SJSA1 (cell line): ENCODE data around the gene ARHGAP42. TPM values are rescaled to one million over a fixed set of nuclear protein-coding genes. Genes with fewer than 3 reads are reported as not detected.

Experiments used
- DNase-seq, 2 experiments: peaks; one replicate each; pipeline ENCODE4 v3.0.0-alpha.2; 2015 to 2020; ENCODE audit warnings: low spot score in 2 of 2, low read depth in 1 of 2
- H3K27ac ChIP-seq: fragments of 250-450 bp; sonication (Bioruptor Pico); 2 replicates; pipeline ENCODE4 v1.5.1; 2020; ENCODE audit warnings: mild to moderate bottlenecking, moderate library complexity
- H3K27me3 ChIP-seq: fragments of 250-450 bp; sonication (Bioruptor Pico); replicated peaks from 2 replicates; pipeline ENCODE4 v1.5.1; 2020; ENCODE audit warnings: mild to moderate bottlenecking, moderate library complexity
- H3K36me3 ChIP-seq: fragments of 250-450 bp; sonication (Bioruptor Pico); 2 replicates; pipeline ENCODE4 v1.5.1; 2020; ENCODE audit warnings: mild to moderate bottlenecking
- H3K4me1 ChIP-seq: fragments of 250-450 bp; sonication (Bioruptor Pico); replicated peaks from 2 replicates; pipeline ENCODE4 v1.6.1; 2021; ENCODE audit warnings: mild to moderate bottlenecking
- H3K4me3 ChIP-seq: fragments of 250-450 bp; sonication (Bioruptor Pico); 2 replicates; pipeline ENCODE4 v1.5.1; 2020; ENCODE audit warnings: mild to moderate bottlenecking
- H3K9me3 ChIP-seq: fragments of 250-450 bp; sonication (Bioruptor Pico); replicated peaks from 2 replicates; pipeline ENCODE4 v1.5.1; 2020; ENCODE audit warnings: mild to moderate bottlenecking
- total RNA-seq: library from RNA; depleted of rRNA; stranded (reverse); fragments of >200 nt; shearing (Covaris generic); gene quantifications from 2 replicates; pipeline ENCODE4 v1.2.3, GENCODE V29; 2014

Gene ARHGAP42
- total RNA-seq, 1 experiment from 2014 or later: 17.2 TPM

DNA sequence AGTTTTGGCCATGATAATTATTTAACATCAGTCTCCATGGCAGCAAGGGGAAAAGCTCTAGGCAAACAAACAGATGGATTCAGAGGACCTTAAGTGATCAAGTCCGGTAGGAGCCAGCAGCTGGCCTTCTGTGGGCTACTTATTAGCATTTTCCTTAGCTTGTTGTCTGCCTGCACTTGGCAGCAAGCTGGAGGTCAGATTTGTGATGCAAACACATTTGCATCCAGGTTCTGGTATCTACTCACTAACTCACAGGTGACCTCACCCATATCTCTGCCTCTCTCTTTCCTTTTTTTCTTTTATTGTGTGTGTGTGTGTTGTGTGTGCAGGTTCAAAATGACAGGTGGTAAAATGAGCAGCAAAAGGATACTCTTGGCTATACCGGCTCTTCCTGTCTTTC, 32.3 kb downstream of the ARHGAP42 start:
- H3K27ac ChIP-seq: no peak overlapping the region; the same call in 1 of the 2 replicates
- DNase-seq: no peak

GRCh38 chr11:100719809-100720221, 32.7 kb downstream of the ARHGAP42 start:
- peak; percentile 46 to 53 for DNase-seq
- Histone ChIP-seq H3K27ac (no peak overlapping the region; the same call in 1 of the 2 replicates), H3K36me3 (no peaks in the 10 kb centered on the region), H3K27me3 (no peaks in the 10 kb centered on the region), H3K4me3 (no peak overlapping the region), H3K9me3 (no peaks in the 10 kb centered on the region), H3K4me1 (peaks cover 12% of the 10 kb centered on the region)

More for the DNA sequence above, 32.3 kb downstream of the ARHGAP42 start:
- H3K27me3 ChIP-seq: no peaks in the 10 kb centered on the region
- no peaks in the 10 kb centered on the region for H3K9me3 ChIP-seq
- H3K4me1 ChIP-seq: peaks cover 12% of the 10 kb centered on the region
- no peak overlapping the region for H3K4me3 ChIP-seq
- no peaks in the 10 kb centered on the region for H3K36me3 ChIP-seq

- H3K36me3 ChIP-seq: no peaks in the 10 kb centered on the region
- no peaks in the 10 kb centered on the region for H3K4me1 ChIP-seq
- H3K27ac ChIP-seq: no peak overlapping the region
- no peaks in the 10 kb centered on the region for H3K9me3 ChIP-seq
- DNase-seq: no peak
- no peak overlapping the region for H3K4me3 ChIP-seq
- no peaks in the 10 kb centered on the region for H3K27me3 ChIP-seq
Measured at GRCh38 chr11:100726680-100727079, 39.6 kb downstream of the ARHGAP42 start.

DNA sequence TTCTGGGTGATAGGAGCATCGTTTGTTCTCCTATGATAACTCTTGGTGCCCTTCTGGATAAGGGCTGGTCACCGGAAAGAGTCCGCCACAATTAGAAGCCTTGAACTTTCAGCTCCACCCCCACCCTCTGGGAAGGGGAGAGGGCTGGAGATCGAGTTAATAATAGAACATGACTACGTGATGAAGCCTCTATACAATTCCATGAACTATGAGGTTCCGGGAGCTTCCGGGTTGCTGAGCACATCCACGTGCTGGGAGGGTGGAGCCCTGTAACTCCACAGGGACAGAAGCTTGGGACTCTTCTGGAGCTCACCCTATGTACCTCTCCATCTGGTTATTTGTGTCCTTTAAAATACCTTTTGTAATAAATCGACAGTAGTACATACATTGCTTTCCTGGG, 40.3 kb downstream of the ARHGAP42 start:
- no peak for DNase-seq
- H3K27ac ChIP-seq: no peak overlapping the region
- H3K9me3 ChIP-seq: no peaks in the 10 kb centered on the region
- H3K27me3 ChIP-seq: no peaks in the 10 kb centered on the region
- no peaks in the 10 kb centered on the region for H3K36me3 ChIP-seq
- no peaks in the 10 kb centered on the region for H3K4me1 ChIP-seq
- no peak overlapping the region for H3K4me3 ChIP-seq

DNA sequence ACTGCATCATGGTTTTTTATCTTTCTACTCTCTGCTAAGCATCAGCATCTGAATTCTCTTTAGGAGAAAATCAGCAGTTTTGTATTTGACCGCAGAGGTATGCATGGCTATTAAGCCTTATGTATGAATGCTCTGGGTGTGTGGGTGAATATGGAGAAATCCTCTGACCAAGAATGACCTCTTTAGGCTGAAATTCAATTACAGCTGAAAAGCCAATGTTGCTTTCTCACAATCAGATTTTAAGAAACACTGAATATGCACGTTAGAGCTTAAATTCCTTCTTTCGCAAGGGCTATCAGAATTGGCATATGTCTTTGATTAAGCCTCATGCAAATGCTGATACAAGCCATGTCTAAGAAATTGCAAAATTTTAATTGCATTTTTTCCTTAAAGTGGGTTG, 43.2 kb downstream of the ARHGAP42 start:
- Histone ChIP-seq H3K36me3 (no peaks in the 10 kb centered on the region), H3K4me3 (no peak overlapping the region), H3K9me3 (no peaks in the 10 kb centered on the region), H3K27ac (no peak overlapping the region), H3K27me3 (no peaks in the 10 kb centered on the region), H3K4me1 (no peaks in the 10 kb centered on the region)
- DNase-seq: no peak

- no peak overlapping the region for H3K4me3 ChIP-seq
- H3K4me1 ChIP-seq: no peaks in the 10 kb centered on the region
- H3K27me3 ChIP-seq: no peaks in the 10 kb centered on the region
- H3K27ac ChIP-seq: no peak overlapping the region
- no peaks in the 10 kb centered on the region for H3K36me3 ChIP-seq
- H3K9me3 ChIP-seq: no peaks in the 10 kb centered on the region
- no peak for DNase-seq
Measured at GRCh38 chr11:100731471-100731870, 44.4 kb downstream of the ARHGAP42 start.

GRCh38 chr11:100732949-100733348, 45.9 kb downstream of the ARHGAP42 start:
- Histone ChIP-seq H3K4me1 (no peaks in the 10 kb centered on the region), H3K36me3 (no peaks in the 10 kb centered on the region)
- DNase-seq: no peak

GRCh38 chr11:100734743-100735527, 47.8 kb downstream of the ARHGAP42 start:
- Histone ChIP-seq H3K36me3 (no peaks in the 10 kb centered on the region), H3K9me3 (no peaks in the 10 kb centered on the region), H3K27ac (no peak overlapping the region), H3K4me1 (peaks cover 13% of the 10 kb centered on the region), H3K27me3 (no peaks in the 10 kb centered on the region), H3K4me3 (no peak overlapping the region)
- no peak for DNase-seq

More at GRCh38 chr11:100732949-100733348, 45.9 kb downstream of the ARHGAP42 start:
- H3K27me3 ChIP-seq: no peaks in the 10 kb centered on the region
- H3K4me3 ChIP-seq: no peak overlapping the region
- H3K27ac ChIP-seq: no peak overlapping the region
- H3K9me3 ChIP-seq: no peaks in the 10 kb centered on the region

- Histone ChIP-seq H3K27ac (no peak overlapping the region), H3K36me3 (no peaks in the 10 kb centered on the region), H3K27me3 (no peaks in the 10 kb centered on the region), H3K4me3 (no peak overlapping the region), H3K4me1 (peaks cover 20% of the 10 kb centered on the region), H3K9me3 (no peaks in the 10 kb centered on the region)
- DNase-seq: no peak
Measured at GRCh38 chr11:100735949-100736675, 49.0 kb downstream of the ARHGAP42 start.

GRCh38 chr11:100738701-100739270, 51.7 kb downstream of the ARHGAP42 start:
- Histone ChIP-seq H3K27ac (peak overlapping the region; percentile 86), H3K4me3 (no peak overlapping the region)

GRCh38 chr11:100739666-100740065, 52.6 kb downstream of the ARHGAP42 start:
- Histone ChIP-seq H3K27ac (peak overlapping the region; percentile 86), H3K4me1 (peaks cover 20% of the 10 kb centered on the region), H3K9me3 (no peaks in the 10 kb centered on the region), H3K27me3 (no peaks in the 10 kb centered on the region), H3K4me3 (no peak overlapping the region), H3K36me3 (no peaks in the 10 kb centered on the region)
- peak; percentile 65 to 67 for DNase-seq

More at GRCh38 chr11:100738701-100739270, 51.7 kb downstream of the ARHGAP42 start:
- Histone ChIP-seq H3K27me3 (no peaks in the 10 kb centered on the region), H3K36me3 (no peaks in the 10 kb centered on the region), H3K9me3 (no peaks in the 10 kb centered on the region), H3K4me1 (peaks cover 20% of the 10 kb centered on the region)
- DNase-seq: peak in 1 of 2 experiments; percentile 8

- H3K4me1 ChIP-seq: peaks cover 20% of the 10 kb centered on the region
- H3K27me3 ChIP-seq: no peaks in the 10 kb centered on the region
- peak overlapping the region; percentile 86 for H3K27ac ChIP-seq
- H3K36me3 ChIP-seq: no peaks in the 10 kb centered on the region
- no peaks in the 10 kb centered on the region for H3K9me3 ChIP-seq
- H3K4me3 ChIP-seq: no peak overlapping the region
- peak in 1 of 2 experiments; percentile 16 for DNase-seq
Measured at GRCh38 chr11:100740440-100740839, 53.4 kb downstream of the ARHGAP42 start.

- H3K4me1 ChIP-seq: peaks cover 24% of the 10 kb centered on the region
- DNase-seq: no peak
- no peak overlapping the region for H3K4me3 ChIP-seq
- no peaks in the 10 kb centered on the region for H3K36me3 ChIP-seq
- H3K9me3 ChIP-seq: no peaks in the 10 kb centered on the region
- H3K27ac ChIP-seq: no peak overlapping the region
- H3K27me3 ChIP-seq: no peaks in the 10 kb centered on the region
Measured at GRCh38 chr11:100741866-100742625, 55.0 kb downstream of the ARHGAP42 start.
